GM12892 (cell line): ENCODE measurements around the gene STAC.

Experiments used
- POLR2A ChIP-seq: IDR thresholded peaks from 2 replicates; pipeline ENCODE4 v1.6.1; 2011; ENCODE audit warnings: low read depth, low read length, control low read depth
- POLR2AphosphoS5 ChIP-seq: IDR thresholded peaks from 2 replicates; pipeline ENCODE4 v1.6.1; 2011; ENCODE audit warnings: low read depth, low read length, control low read depth

DNA sequence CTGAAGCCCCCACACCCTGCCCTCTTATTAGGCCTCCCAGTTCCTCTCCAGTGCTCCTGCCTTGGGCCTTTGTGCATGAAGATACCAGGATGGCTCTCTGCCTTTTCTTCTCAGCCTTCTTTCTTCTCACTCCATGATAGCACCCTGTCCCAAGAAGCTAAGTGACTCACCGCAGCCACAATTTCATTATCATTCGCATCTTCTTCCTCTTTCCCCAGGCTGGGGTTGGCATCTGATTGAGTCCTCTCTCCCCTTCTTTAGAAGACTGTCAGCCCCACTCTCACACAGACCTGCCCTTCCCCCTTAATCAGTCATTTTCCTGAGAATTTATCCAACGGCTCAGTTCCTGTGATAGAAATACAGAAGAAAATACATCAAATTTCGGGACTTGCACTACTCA is 102.0 kb downstream of the STAC start:
- TF ChIP-seq POLR2AphosphoS5 = no peak
- TF ChIP-seq POLR2A = no peak
